ENCODE measurements around the gene PPP1R15A.
A peak's percentile ranks its signal among the peaks of the same experiment; 100 is the strongest.
"Not testable (repeated sequence)": the region's sequence is repeated elsewhere in the genome, so short reads cannot be mapped to it uniquely, and the experiment has no call there.

Gene PPP1R15A

DNA sequence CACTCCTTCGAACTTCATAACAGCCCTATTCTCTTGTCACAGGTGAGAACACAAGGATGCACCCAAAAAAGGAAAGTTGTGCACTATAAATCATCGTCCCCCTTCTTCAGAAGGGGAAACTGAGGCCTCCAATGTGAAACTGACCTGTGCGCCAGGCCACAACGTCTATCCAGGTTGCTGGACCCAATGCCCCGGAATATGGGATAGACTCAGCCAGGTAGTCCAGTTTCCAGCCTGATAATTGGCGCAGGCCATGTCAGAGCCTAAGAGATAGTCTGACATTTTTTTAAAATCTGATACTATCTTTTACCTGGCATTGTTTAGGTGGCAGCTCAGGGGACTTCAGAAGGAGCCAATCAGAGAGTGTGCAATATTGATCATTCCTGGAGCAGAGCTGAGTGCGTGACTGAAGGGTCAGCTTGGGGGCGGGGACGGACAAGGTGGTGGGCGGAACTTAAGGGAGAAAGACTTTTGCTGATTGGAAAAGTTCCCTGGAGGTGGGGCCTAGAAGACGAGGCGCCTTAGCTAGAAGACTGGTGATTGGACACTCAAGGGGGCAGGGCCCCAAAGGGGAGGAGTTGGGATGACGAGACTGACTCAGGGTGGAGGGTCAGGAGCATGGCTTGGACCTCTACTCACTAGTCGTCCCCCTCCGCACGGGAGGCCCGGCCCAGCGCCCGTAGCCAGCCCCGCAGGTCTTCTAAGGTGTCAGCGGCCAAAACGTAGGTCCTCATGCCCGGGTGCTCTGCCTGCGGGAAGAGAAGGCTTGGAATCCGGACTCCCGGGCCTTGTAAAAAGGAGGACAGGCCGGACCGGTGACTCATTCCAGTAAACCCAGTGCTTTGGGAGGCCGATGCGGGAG lies 12.3 kb upstream of the PPP1R15A start:
- DNase-seq: no peak

DNA sequence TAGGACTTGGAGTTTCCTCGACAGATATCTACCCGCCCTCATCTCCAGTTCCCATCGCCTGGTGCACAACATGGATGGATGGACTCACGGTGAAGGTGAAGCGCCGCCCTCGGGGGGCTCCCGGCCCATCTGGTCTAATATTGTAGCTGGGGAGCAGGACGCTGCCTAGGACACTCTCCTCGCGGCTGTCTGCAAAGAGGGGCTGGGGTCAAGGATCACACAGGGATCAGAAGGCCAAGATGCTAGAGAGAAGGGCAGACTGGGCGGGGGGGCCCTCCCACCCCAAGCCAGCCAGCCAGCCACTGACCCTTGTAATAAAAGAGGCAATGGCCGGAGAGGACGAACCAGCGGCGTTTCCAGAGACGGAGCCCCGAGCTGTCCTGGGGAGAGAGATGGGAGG lies 10.9 kb upstream of the PPP1R15A start:
- DNase-seq: no peak

DNA sequence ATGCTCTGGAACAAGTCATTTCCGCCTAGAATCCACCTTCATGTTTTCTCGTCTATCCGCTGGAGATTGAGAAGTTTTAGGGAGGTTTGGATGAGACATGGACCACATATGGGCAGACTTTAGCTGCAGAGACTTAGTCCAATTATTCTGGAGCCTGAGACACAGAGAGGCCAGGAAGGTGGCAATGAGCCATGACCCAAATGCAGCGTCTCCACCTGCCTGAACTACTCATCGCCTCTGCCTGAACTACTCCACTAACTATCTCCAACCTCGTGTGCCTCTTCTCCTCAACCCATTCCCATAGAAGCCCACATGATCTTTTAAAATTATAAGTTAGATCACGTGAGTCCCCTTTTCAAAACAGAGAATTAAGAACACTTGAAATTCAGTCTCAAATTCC lies 9.4 kb upstream of the PPP1R15A start:
- no peak for DNase-seq

DNA sequence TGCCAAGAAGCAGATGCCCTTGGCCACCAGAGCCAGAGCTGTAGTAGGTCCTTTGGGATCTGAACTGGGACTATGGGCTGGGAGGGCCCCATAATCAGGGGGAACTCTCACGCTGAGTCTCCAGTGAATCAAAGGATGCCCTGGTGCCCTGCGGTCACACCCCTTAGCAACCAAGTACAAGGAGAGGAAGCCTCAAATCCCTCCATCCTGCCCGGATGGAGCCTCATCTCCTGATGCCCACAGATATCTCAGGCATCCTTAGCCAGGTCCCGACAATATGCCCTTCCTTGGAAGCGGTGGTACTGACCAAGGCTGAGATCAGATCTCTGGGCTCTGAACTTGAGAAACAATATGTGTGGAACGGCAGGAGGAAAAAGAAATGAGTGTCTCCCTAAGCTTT lies 5.5 kb upstream of the PPP1R15A start:
- no peak for DNase-seq

DNA sequence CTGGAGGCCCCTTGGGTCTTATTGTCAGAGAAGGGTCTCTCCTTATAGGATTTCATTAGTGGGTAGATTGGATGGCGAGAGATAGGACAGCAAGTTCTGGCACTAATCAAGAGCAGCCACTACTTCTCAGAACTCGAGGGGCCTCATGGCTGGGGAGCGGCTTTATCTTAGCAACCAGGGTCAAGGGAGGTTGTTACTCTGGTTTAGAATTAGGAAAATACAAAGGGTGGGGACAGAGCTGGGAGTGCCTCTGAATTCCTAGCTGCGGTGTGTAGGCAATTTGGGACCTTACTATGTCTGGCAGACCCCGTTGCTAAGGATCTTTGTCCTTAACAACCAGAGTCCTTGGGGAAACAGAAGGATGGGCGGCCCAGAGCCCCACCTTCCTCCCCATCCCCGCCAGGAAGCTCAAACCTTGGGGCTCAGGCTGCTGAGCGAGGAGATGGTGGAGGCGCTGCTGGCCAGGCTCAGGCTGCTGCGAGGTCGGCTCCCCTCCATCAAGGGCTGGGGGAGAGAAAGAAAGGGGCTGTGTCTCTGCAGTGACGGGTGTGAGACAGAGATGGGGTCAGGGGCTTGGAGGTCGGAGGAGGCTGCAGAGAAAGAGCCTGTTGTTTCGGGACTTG lies 5.0 kb upstream of the PPP1R15A start:
- DNase-seq: no peak

DNA sequence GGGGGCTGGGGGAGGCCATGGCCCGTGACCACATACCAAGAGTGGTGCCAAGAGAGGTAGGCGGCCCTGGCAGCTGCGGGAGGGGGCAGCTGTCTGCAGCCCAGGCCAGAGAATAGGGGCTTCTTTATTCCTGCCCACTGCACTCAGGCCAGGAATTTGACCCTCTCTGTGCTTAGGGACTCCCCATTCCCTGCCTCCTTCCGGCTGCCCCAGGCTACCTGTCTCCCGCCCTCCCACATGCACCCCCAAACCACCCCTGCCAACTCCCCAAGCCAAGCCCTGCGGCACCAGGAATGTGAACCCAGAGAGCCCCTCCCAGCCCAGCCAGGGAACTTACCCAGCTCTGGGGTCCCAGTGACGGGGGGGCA lies 4.5 kb upstream of the PPP1R15A start:
- DNase-seq: no peak

DNA sequence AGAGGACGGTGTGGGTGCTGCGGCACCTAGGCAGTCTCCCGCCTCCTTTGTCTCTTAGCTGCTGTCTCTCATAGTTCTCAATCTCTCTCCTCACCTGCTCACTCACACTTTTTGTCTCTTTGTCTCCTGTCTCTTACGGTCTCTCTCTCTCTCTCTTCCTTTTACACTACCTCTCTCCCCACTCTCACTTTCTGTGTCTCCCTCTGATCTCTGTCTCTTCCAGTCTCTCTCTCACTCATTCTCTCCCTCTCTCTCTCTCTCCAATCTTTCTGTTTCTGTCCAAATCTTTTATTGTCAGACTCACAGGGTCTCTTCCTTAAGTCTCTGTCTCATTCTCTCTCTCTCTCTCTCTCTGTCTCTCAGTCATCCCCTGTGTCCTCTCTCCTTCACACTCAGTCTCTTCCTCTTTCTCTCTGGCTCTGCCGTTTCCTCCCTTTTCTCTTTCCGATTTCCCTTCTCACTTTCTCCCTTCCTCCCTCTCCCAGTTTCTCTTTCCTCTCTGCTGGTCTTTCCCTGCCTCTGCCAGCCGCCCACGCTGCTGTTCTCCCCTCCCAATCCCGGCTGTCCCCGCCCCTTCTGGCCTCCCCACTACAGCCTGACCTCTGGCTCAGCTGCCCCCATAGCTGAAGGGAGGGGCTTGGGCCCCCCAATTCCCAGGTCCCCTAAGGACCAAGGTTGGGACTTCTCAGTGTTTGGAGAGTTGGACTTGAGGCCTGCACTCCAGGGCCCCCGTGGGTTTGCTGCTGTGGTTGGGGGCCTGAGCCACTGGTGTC lies 3.9 kb upstream of the PPP1R15A start, which contains the start of gene PLEKHA4:
TSS of gene PLEKHA4 (minus strand) at position 504 of the 773 bp plus-strand sequence. CDS start 997 bp downstream, outside the sequence.
- DNase-seq: no peak

DNA sequence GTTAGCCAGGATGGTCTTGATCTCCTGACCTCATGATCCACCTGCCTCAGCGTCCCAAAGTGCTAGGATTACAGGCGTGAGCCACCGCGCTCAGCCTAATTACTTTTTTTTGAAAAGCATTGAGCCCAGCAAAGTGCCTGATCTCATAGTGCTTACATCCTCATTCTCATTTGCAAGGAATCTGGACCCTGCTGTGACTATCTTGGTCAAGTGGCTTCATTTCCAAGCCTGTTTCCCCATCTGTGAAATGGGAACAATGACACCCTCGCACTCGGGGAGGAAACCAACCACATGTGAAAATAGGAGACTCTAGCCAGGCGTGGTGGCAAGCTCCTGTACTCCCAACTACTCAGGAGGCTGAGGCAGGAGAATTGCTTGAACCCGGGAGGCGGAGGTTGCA lies 2.2 kb upstream of the PPP1R15A start:
- no peak for DNase-seq

DNA sequence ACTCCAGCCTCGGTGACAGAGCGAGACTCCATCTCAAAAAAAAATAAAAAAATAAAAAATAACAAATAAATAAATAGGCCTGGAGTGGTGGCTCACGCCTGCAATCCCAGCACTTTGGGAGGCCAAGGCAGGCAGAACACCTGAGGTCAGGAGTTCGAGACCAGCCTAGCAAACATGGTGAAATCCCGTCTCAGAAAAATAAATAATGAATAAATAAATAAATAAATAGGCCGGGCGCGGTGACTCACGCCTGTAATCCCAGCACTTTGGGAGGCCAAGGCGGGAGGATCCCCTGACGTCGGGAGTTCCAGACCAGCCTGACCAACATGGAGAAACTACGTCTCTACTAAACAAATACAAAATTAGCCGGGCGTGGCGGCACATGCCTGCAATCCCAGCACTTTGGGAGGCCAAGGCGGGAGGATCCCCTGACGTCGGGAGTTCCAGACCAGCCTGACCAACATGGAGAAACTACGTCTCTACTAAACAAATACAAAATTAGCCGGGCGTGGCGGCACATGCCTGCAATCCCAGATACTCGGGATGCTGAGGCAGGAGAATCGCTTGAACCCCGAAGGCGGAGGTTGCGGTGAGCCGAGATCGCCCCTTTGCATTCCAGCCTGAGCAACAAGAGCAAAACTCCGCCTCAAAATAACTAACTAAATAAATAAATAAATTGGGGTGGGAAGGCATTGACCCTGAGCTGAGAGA lies 595 bp upstream of the PPP1R15A start:
- DNase-seq: not testable (repeated sequence)

DNA sequence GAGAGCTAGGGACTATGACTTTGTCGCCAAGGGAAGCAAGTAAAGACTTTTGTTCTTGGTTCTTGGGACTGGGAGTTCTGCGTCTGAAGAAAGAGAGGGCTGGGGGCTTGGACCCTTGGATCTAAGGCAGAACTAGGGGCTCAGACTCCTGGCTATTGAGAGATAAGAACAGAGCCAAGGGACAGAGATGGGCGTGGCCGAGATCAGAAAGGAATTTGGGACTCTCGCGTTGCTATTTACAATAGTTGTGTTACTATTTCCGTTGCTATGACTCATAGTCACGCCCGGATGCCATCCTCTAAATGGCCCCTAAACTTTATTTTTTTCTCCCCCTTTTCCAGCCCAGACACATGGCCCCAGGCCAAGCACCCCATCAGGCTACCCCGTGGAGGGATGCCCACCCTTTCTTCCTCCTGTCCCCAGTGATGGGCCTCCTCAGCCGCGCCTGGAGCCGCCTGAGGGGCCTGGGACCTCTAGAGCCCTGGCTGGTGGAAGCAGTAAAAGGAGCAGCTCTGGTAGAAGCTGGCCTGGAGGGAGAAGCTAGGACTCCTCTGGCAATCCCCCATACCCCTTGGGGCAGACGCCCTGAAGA lies 759 bp downstream of the PPP1R15A start:
- peak; percentile 72 for DNase-seq

DNA sequence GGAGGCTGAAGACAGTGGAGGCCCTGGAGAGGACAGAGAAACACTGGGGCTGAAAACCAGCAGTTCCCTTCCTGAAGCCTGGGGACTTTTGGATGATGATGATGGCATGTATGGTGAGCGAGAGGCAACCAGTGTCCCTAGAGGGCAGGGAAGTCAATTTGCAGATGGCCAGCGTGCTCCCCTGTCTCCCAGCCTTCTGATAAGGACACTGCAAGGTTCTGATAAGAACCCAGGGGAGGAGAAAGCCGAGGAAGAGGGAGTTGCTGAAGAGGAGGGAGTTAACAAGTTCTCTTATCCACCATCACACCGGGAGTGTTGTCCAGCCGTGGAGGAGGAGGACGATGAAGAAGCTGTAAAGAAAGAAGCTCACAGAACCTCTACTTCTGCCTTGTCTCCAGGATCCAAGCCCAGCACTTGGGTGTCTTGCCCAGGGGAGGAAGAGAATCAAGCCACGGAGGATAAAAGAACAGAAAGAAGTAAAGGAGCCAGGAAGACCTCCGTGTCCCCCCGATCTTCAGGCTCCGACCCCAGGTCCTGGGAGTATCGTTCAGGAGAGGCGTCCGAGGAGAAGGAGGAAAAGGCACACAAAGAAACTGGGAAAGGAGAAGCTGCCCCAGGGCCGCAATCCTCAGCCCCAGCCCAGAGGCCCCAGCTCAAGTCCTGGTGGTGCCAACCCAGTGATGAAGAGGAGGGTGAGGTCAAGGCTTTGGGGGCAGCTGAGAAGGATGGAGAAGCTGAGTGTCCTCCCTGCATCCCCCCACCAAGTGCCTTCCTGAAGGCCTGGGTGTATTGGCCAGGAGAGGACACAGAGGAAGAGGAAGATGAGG lies 1.5 kb downstream of the PPP1R15A start:
- DNase-seq: no peak

DNA sequence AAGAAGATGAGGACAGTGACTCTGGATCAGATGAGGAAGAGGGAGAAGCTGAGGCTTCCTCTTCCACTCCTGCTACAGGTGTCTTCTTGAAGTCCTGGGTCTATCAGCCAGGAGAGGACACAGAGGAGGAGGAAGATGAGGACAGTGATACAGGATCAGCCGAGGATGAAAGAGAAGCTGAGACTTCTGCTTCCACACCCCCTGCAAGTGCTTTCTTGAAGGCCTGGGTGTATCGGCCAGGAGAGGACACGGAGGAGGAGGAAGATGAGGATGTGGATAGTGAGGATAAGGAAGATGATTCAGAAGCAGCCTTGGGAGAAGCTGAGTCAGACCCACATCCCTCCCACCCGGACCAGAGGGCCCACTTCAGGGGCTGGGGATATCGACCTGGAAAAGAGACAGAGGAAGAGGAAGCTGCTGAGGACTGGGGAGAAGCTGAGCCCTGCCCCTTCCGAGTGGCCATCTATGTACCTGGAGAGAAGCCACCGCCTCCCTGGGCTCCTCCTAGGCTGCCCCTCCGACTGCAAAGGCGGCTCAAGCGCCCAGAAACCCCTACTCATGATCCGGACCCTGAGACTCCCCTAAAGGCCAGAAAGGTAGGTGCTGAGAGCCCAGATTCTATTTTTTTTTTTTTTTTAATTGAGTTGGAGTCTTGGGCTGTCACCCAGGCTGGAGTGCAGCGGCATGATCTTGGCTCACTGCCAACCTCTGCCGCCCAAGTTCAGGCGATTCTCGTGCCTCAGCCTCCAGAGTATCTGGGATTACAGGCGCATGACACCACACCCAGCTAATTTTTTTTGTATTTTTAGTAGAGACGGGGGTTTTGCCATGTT lies 2.3 kb downstream of the PPP1R15A start:
- no peak for DNase-seq

DNA sequence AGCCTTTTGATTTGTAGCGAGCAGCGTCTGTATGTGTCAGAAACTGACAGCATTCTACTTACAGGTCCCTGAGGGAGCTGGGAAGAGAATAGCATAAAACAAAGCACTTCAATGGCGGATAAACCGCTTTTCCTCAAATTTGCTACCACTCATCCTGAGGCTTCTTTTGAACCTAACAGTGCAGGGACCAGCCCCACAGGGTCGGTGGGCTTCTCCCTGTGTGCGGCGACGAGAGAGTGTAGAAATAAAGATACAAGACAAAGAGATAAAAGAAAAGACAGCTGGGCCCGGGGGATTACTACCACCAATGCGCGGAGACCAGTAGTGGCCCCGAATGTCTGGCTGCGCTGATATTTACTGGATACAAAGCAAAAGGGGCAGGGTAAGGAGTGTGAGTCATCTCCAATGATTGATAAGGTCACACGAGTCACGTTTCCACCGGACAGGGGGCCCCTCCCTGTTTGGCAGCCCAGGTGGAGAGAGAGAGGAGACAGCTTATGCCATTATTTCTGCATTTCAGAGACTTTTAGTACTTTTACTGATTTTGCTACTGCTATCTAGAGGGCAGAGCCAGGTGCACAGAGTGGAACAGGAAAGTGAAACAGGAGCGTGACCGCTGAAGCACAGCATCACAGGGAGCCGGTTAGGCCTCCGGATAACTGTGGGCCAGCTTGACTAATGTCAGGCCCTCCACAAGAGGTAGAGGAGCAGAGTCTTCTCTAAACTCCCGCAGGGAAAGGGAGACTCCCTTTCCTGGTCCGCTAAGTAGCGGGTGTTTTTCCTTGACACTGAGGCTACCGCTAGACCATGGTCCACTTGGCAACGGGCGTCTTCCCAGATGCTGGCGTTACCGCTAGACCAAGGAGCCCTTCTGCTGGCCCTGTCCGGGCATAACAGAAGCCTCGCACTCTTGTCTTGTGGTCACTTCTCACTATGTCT lies 4.1 kb downstream of the PPP1R15A start:
- not testable (repeated sequence) for DNase-seq

DNA sequence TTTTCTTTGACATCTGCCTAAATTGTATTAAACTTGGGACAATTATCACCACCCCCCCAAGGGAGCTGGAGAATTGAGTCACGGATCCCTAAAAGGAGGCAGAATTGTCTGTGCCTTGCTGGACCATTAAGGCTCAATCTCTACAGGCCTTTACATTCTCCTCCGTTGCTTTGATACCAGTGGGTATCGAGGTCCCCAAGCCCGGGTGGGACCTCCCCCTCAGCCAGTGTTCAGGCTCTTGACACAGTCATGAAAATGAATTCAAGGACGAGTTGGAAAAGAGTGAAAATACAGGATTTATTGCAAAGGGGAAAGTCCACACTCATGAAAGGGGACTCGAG lies 5.6 kb downstream of the PPP1R15A start:
- no peak for DNase-seq

DNA sequence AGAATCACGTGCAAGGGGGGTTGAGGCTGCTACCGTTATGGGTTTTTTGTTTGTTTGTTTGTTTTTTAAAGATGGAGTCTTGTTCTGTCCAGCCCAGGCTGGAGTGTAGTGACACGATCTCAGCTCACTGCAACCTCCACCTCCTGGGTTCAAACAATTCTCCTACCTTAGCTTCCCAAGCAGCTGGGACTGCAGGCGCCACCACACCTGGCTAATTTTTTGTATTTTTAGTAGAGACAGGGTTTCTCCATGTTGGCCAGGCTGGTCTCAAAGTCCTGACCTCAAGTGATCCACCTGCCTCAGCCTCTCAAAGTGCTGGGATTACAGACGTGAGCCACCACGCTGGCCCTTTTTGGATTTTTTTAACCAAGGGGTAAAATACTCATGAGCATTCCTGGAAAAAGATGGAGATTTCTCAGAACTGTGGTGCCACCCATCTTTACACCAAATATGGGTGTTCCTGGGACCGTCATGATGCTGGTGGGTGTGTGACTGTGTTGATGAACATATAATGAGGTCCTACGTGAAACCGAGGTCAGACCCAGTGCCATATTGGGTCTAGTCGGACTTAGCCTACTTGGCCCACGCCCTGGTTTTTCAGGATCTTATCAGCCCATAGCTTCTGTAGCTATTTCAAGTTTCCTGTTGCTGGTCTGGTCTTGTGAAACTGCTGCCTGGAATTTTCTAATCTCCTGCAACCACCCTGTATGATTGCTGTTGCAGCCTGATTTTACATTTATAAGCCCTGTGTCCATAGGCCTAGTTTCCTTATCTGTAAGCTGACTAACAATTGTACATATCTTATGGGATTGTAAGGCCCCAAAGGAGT lies 6.2 kb downstream of the PPP1R15A start:
- no peak for DNase-seq

DNA sequence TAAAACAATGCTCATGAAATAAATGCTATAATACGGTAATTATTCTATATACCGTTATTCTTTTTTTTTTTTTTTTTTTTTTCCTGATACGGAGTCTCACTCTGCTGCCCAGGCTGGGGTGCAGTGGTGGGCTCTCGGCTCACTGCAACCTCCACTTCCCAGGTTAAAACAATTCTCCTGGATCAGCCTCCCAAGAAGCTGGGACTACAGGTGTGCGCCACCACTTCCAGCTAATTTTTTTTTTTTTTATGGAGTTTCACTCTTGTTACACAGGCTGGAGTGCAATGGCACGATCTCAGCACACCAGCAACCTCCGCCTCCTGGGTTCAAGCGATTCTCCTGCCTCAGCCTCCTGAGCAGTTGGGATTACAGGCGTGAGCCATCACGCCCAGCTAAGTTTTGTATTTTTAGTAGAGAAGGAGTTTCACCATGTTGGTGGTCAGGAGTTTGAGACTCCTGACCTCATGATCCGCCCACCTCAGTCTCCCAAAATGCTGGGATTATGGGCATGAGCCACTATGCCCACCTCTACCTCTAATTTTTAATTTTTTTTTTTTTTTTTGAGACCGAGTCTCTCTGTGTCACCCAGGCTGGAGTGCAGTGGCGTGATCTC lies 6.9 kb downstream of the PPP1R15A start:
- no peak for DNase-seq

DNA sequence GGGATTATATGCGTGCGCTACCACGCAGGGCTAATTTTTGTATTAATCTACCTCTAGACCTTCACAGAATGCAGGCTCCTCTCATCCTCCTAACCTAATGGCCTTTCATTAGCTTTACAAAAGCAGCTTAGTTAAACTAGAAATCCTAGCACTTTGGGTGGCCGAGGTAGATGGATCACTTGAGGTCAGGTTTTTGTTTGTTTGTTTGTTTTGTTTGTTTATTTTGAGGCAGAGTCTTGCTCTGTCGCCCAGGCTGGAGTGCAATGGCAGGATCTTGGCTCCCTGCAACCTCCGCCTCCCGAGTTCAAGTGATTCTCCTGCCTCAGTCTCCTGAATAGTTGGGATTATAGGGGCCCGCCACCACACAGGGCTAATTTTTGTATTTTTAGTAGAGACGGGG lies 7.5 kb downstream of the PPP1R15A start:
- not testable (repeated sequence) for DNase-seq
